IPS DF 6.9 (cell line): ENCODE data around the gene PLAAT5.

Experiments used
- DNase-seq: peaks from one replicate; pipeline ENCODE4 v3.0.0-alpha.2; 2013; ENCODE audit warnings: low read depth, low spot score
- H3K27ac ChIP-seq: one replicate; pipeline ENCODE4 v1.5.1; 2013; ENCODE audit warnings: low read length, control low read depth
- H3K27me3 ChIP-seq: 2 replicates; pipeline ENCODE4 v1.6.1; 2013; ENCODE audit warnings: mild to moderate bottlenecking, low read length; ENCODE audit not compliant: control insufficient read depth, insufficient read depth
- H3K36me3 ChIP-seq: 2 replicates; pipeline ENCODE4 v1.6.1; 2013; ENCODE audit warnings: low read length; ENCODE audit not compliant: control insufficient read depth, insufficient read depth
- H3K4me1 ChIP-seq: 2 replicates; pipeline ENCODE4 v1.6.1; 2013; ENCODE audit warnings: low read length; ENCODE audit not compliant: control insufficient read depth, insufficient read depth
- H3K4me3 ChIP-seq: 2 replicates; pipeline ENCODE4 v1.5.1; 2013; ENCODE audit warnings: mild to moderate bottlenecking, low read length
- H3K9me3 ChIP-seq: 2 replicates; pipeline ENCODE4 v1.6.1; 2013; ENCODE audit warnings: low read length, inconsistent platforms; ENCODE audit not compliant: control insufficient read depth, insufficient read depth
- WGBS: extraction: QIAGEN DNeasy Blood & Tissue Kit; methylation state at CpG from one replicate; pipeline ENCODE4 v1.1.7; 2013; ENCODE audit warnings: mixed read lengths, missing lambda C conversion rate; ENCODE audit not compliant: insufficient read length, insufficient coverage; 5-methylcytosine and 5-hydroxymethylcytosine counted together

PLAAT5 gene

GRCh38 chr11:63503492-63503891 lies 12.5 kb upstream of the PLAAT5 start:
- H3K27ac ChIP-seq = no peak overlapping the region
- H3K27me3 ChIP-seq = no peaks in the 10 kb centered on the region
- no peak overlapping the region for H3K4me3 ChIP-seq
- no peaks in the 10 kb centered on the region for H3K36me3 ChIP-seq
- H3K4me1 ChIP-seq = peaks cover 11% of the 10 kb centered on the region
- no peak for DNase-seq
- 0 out of 2 replicates have a peak, but pooled peaks cover 1% of the 10 kb centered on the region for H3K9me3 ChIP-seq
- no CpG with 5 or more reads among the region's 6 CpGs for WGBS

GRCh38 chr11:63502252-63502820 lies 11.4 kb upstream of the PLAAT5 start:
- no CpG with 5 or more reads among the region's 2 CpGs for WGBS
- DNase-seq = no peak
- Histone ChIP-seq H3K4me1 (peaks cover 10% of the 10 kb centered on the region), H3K4me3 (no peak overlapping the region), H3K27me3 (no peaks in the 10 kb centered on the region), H3K9me3 (0 out of 2 replicates have a peak, but pooled peaks cover 1% of the 10 kb centered on the region), H3K27ac (no peak overlapping the region), H3K36me3 (no peaks in the 10 kb centered on the region)

DNA sequence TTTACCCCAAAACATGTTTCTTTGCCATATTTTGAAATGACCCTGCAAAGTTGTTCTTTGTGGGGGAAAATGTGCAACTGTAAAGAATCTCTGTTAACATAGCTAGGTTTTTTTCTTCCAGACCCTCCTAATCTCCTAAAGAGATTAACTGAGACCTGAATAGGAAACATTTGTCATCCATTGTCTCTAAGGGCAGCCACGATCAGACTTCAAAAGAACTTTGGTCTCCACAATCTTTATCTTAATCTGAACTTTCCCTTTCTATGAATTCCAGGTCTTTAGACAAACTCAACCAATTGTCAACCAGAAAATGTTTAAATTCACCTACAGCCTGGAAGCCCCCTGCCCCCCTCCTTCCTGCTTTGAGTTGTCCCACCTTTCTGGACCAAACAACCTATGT lies 10.3 kb upstream of the PLAAT5 start:
- Histone ChIP-seq H3K27ac (no peak overlapping the region), H3K4me1 (peaks cover 4% of the 10 kb centered on the region), H3K4me3 (no peak overlapping the region), H3K9me3 (0 out of 2 replicates have a peak, but pooled peaks cover 1% of the 10 kb centered on the region), H3K27me3 (no peaks in the 10 kb centered on the region), H3K36me3 (no peaks in the 10 kb centered on the region)
- no peak for DNase-seq
- no CpG with 5 or more reads among the region's 1 CpG for WGBS

GRCh38 chr11:63499874-63500273 lies 8.9 kb upstream of the PLAAT5 start:
- Histone ChIP-seq H3K4me1 (peaks cover 2% of the 10 kb centered on the region; the same call in 1 of the 2 replicates), H3K27ac (no peak overlapping the region), H3K36me3 (no peaks in the 10 kb centered on the region), H3K9me3 (0 out of 2 replicates have a peak, but pooled peaks cover 1% of the 10 kb centered on the region), H3K27me3 (no peaks in the 10 kb centered on the region), H3K4me3 (no peak overlapping the region)
- no CpG with 5 or more reads among the region's 4 CpGs for WGBS
- no peak for DNase-seq

DNA sequence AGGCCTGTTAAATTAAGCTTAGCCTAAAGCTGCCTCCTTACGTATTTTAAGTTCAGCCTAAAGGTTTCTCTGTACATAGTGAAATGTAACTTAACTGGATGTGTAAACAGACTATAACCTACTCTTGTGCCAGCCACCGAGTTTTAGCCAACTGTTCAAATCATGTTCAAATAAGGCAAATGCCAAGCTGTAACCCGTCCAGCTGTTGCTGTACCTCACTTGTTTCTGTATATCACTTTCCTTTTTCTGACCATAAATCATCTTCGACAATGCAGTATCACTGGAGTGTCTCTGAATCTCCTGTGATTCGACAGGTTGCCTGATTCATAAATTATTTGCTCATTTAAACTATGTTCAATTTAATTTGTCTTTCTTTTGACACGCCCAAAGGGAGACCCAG lies 4.0 kb upstream of the PLAAT5 start:
- H3K36me3 ChIP-seq = no peaks in the 10 kb centered on the region
- no peaks in the 10 kb centered on the region; the same call in 1 of the 2 replicates for H3K4me1 ChIP-seq
- H3K27ac ChIP-seq = no peak overlapping the region
- H3K27me3 ChIP-seq = no peaks in the 10 kb centered on the region
- no peak overlapping the region for H3K4me3 ChIP-seq
- DNase-seq = no peak
- H3K9me3 ChIP-seq = no peaks in the 10 kb centered on the region
- no CpG with 5 or more reads among the region's 6 CpGs for WGBS

- WGBS = no CpG with 5 or more reads among the region's 1 CpG
- Histone ChIP-seq H3K4me1 (no peaks in the 10 kb centered on the region; the same call in 1 of the 2 replicates), H3K9me3 (no peaks in the 10 kb centered on the region), H3K27ac (no peak overlapping the region), H3K36me3 (no peaks in the 10 kb centered on the region), H3K27me3 (no peaks in the 10 kb centered on the region), H3K4me3 (no peak overlapping the region)
- DNase-seq = no peak
Observed at GRCh38 chr11:63493127-63493526, 2.2 kb upstream of the PLAAT5 start.

- Histone ChIP-seq H3K9me3 (no peaks in the 10 kb centered on the region), H3K36me3 (no peaks in the 10 kb centered on the region), H3K27ac (no peak overlapping the region), H3K4me1 (no peaks in the 10 kb centered on the region; the same call in 1 of the 2 replicates), H3K4me3 (no peak overlapping the region), H3K27me3 (no peaks in the 10 kb centered on the region)
- no CpG with 5 or more reads among the region's 1 CpG for WGBS
- DNase-seq = no peak
Observed at GRCh38 chr11:63492441-63492840, 1.5 kb upstream of the PLAAT5 start.

DNA sequence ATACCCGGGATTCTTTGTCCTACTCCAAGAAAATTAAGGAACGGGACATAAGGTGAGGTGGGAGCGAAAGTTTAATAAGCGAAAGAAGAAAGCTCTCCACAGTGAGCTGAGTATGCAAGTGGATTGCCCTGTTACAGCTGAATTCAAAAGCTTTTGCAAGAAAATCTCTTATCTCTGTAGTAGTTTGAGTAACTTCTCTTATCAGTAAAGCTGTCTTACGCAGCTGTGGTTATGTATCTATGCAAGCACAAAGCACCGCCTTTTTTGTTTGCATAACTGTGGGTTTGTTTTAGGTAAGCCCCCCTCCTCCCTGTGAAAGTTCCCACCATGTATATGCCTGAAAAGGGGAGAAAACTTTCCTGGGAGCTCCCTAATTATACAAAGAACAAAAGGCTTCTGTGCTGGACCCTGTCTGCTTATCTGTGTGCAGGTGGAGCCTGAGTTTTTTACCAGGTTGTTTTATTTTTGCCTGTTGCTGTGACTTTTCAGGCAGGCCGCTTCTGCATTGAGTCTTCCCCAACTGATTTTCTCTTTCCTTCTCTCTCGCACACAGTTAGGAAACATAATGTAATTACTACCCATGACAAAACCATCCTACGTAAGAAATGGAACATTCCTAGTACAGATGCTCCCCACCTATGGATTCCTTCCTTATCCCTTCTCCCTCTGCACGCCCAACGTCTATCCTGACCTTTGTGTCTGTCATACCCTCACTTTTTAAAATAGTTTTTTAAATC lies 837 bp upstream of the PLAAT5 start:
- WGBS = no CpG with 5 or more reads among the region's 11 CpGs
- Histone ChIP-seq H3K4me1 (no peaks in the 10 kb centered on the region; the same call in 1 of the 2 replicates), H3K27ac (no peak overlapping the region), H3K36me3 (no peaks in the 10 kb centered on the region), H3K9me3 (no peaks in the 10 kb centered on the region), H3K27me3 (no peaks in the 10 kb centered on the region), H3K4me3 (no peak overlapping the region; the same call in 1 of the 2 replicates)
- no peak for DNase-seq

GRCh38 chr11:63491240-63491587 lies 247 bp upstream of the PLAAT5 start:
- Histone ChIP-seq H3K9me3 (no peaks in the 10 kb centered on the region), H3K36me3 (no peaks in the 10 kb centered on the region; the same call in 1 of the 2 replicates), H3K4me3 (peak overlapping the region; percentile 45; the same call in 1 of the 2 replicates), H3K4me1 (no peaks in the 10 kb centered on the region; the same call in 1 of the 2 replicates), H3K27me3 (no peaks in the 10 kb centered on the region), H3K27ac (no peak overlapping the region)
- no peak for DNase-seq
- no CpG with 5 or more reads among the region's 13 CpGs for WGBS

DNA sequence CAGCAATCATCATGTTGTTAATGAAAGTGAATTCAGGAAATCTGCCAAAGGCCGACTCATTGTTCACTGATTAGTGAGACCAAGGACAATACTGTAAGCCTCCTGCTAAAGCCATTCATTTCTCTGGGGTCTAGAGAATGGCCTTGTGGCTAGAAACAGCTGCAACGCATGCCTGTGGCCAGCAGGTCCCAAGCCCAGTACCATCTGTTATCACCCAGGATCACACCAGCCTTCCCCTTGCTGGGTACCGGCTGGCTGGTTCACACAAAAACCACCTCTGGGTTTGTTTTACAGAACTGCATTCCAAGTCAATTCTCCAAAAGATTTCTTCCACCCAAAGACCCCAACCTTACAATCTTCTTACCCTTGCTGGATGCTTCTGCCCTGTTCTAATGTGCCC lies 1.1 kb downstream of the PLAAT5 start:
- Histone ChIP-seq H3K36me3 (no peaks in the 10 kb centered on the region; the same call in 1 of the 2 replicates), H3K4me3 (no peak overlapping the region), H3K9me3 (no peaks in the 10 kb centered on the region), H3K27me3 (no peaks in the 10 kb centered on the region), H3K4me1 (no peaks in the 10 kb centered on the region), H3K27ac (no peak overlapping the region)
- no peak for DNase-seq
- WGBS = no CpG with 5 or more reads among the region's 3 CpGs
